DOHH2 (cell line): Measurements from ENCODE around the gene TAF3.

ENCODE experiments used
- H3F3A ChIP-seq: fragments of 200-600 bp; sonication (generic), shearing (Covaris generic); 2 replicates; pipeline ENCODE4 v1.6.0; 2016; ENCODE audit warnings: antibody characterized with exemption, mild to moderate bottlenecking; ENCODE audit not compliant: control insufficient read depth, insufficient read depth
- H3K27ac ChIP-seq: fragments of 200-600 bp; sonication (generic); 2 replicates; pipeline ENCODE4 v1.5.1; 2014; ENCODE audit warnings: low read depth, mild to moderate bottlenecking, low read length, moderate library complexity
- H3K27me3 ChIP-seq: fragments of 200-600 bp; sonication (generic); 2 replicates; pipeline ENCODE4 v1.6.1; 2014; ENCODE audit warnings: mild to moderate bottlenecking, low read length, mixed read lengths; ENCODE audit not compliant: control insufficient read depth
- H3K36me3 ChIP-seq: fragments of 200-600 bp; sonication (generic); 2 replicates; pipeline ENCODE4 v1.6.1; 2014; ENCODE audit warnings: mild to moderate bottlenecking, low read length, moderate library complexity, mixed read lengths; ENCODE audit not compliant: control insufficient read depth
- H3K4me1 ChIP-seq: fragments of 200-600 bp; sonication (generic); 2 replicates; pipeline ENCODE4 v1.6.1; 2014; ENCODE audit warnings: mild to moderate bottlenecking, low read length, mixed read lengths; ENCODE audit not compliant: control insufficient read depth
- H3K4me2 ChIP-seq: fragments of 200-600 bp; sonication (generic); 2 replicates; pipeline ENCODE4 v1.6.0; 2014; ENCODE audit warnings: mild to moderate bottlenecking, low read length, moderate library complexity
- H3K4me3 ChIP-seq: fragments of 200-600 bp; sonication (generic); 2 replicates; pipeline ENCODE4 v1.5.1; 2014; ENCODE audit warnings: mild to moderate bottlenecking, low read length, mixed read lengths
- H3K79me2 ChIP-seq: fragments of 200-600 bp; sonication (generic); 2 replicates; pipeline ENCODE4 v1.6.1; 2014; ENCODE audit warnings: mild to moderate bottlenecking, low read length, mixed read lengths; ENCODE audit not compliant: control insufficient read depth
- H3K9me2 ChIP-seq: fragments of 200-600 bp; sonication (generic); replicated peaks from 2 replicates; pipeline ENCODE4 v1.6.1; 2014; ENCODE audit warnings: mild to moderate bottlenecking, low read length, mixed read lengths; ENCODE audit not compliant: control insufficient read depth
- H3K9me3 ChIP-seq: fragments of 200-600 bp; sonication (generic); 2 replicates; pipeline ENCODE4 v1.6.1; 2014; ENCODE audit warnings: antibody characterized with exemption, low read length, mixed read lengths; ENCODE audit not compliant: control insufficient read depth, insufficient read depth
- H4K20me1 ChIP-seq: fragments of 200-600 bp; sonication (generic); 2 replicates; pipeline ENCODE4 v1.6.0; 2014; ENCODE audit warnings: low read depth, mild to moderate bottlenecking, antibody characterized with exemption, low read length, moderate library complexity; ENCODE audit not compliant: control insufficient read depth, insufficient read depth
- EZH2phosphoT487 ChIP-seq: fragments of 200-600 bp; sonication (generic); IDR thresholded peaks from 2 replicates; pipeline ENCODE4 v1.6.1; 2017; ENCODE audit warnings: borderline replicate concordance, mild to moderate bottlenecking, antibody characterized with exemption, low read length, moderate library complexity, mixed read lengths
- TF ChIP-seq, protein P1 (sequence below): fragments of 200-600 bp; sonication (generic); IDR thresholded peaks from one replicate; pipeline ENCODE4 v1.5.1; 2014; ENCODE audit warnings: antibody characterized with exemption, mild to moderate bottlenecking, low read depth, low read length; ENCODE audit not compliant: poor library complexity, severe bottlenecking

The TAF3 gene

DNA sequence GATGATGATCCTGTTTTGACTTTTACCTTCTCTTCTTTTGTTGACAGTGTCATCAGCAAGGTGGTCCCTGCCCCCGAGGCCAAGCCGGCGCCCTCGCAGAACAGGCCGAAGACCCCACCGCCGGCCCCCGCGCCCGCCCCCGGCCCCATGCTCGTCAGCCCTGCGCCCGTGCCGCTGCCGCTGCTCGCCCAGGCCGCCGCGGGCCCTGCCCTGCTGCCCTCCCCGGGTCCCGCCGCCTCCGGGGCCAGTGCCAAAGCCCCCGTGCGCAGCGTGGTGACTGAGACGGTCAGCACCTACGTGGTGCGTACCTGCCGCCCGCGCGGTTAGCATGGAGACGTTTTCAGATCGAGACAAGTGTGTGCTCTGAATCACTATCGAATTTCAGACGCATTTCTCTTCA, 190.7 kb downstream of the TAF3 start:
- Histone ChIP-seq H4K20me1 (no peaks in the 10 kb centered on the region), H3K36me3 (peaks cover 3% of the 10 kb centered on the region; the same call in 1 of the 2 replicates), H3K4me2 (no peak overlapping the region), H3K27me3 (no peaks in the 10 kb centered on the region), H3K4me3 (no peak overlapping the region), H3K79me2 (no peaks in the 10 kb centered on the region), H3K9me3 (peaks cover 5% of the 10 kb centered on the region; the same call in 1 of the 2 replicates), H3K4me1 (0 out of 2 replicates have a peak, but pooled peaks cover 3% of the 10 kb centered on the region), H3K9me2 (no peaks in the 10 kb centered on the region), H3F3A (no peaks in the 10 kb centered on the region), H3K27ac (no peak overlapping the region)
- TF ChIP-seq EZH2phosphoT487 = no peak
- TF ChIP-seq, protein P1, sequence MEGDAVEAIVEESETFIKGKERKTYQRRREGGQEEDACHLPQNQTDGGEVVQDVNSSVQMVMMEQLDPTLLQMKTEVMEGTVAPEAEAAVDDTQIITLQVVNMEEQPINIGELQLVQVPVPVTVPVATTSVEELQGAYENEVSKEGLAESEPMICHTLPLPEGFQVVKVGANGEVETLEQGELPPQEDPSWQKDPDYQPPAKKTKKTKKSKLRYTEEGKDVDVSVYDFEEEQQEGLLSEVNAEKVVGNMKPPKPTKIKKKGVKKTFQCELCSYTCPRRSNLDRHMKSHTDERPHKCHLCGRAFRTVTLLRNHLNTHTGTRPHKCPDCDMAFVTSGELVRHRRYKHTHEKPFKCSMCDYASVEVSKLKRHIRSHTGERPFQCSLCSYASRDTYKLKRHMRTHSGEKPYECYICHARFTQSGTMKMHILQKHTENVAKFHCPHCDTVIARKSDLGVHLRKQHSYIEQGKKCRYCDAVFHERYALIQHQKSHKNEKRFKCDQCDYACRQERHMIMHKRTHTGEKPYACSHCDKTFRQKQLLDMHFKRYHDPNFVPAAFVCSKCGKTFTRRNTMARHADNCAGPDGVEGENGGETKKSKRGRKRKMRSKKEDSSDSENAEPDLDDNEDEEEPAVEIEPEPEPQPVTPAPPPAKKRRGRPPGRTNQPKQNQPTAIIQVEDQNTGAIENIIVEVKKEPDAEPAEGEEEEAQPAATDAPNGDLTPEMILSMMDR = no peak

DNA sequence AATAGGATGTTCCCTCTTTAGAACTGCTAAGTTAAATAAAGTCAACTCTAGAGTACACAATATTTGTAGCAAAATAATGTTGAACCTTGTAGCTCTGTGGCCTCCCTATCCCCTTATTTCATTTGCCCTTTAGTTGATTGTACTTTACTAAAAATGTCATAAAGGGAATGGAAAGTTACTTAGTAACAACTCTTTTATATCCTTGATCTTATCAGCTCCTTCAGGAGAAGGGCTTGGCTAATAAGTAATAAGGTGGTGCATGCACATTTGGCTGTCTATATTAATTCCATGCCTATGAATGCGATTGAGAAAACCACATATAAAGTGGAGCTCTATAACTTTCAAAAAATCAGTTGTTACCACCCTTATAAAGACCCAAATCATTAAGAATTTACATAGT, 194.7 kb downstream of the TAF3 start:
- Histone ChIP-seq H3K27ac (no peak overlapping the region), H3K4me1 (no peaks in the 10 kb centered on the region), H4K20me1 (no peaks in the 10 kb centered on the region), H3F3A (no peaks in the 10 kb centered on the region), H3K4me3 (no peak overlapping the region), H3K36me3 (peaks cover 5% of the 10 kb centered on the region), H3K9me2 (no peaks in the 10 kb centered on the region), H3K27me3 (no peaks in the 10 kb centered on the region), H3K4me2 (no peak overlapping the region), H3K79me2 (no peaks in the 10 kb centered on the region), H3K9me3 (no peaks in the 10 kb centered on the region)
- TF ChIP-seq, protein P1 = no peak
- no peak for TF ChIP-seq EZH2phosphoT487

DNA sequence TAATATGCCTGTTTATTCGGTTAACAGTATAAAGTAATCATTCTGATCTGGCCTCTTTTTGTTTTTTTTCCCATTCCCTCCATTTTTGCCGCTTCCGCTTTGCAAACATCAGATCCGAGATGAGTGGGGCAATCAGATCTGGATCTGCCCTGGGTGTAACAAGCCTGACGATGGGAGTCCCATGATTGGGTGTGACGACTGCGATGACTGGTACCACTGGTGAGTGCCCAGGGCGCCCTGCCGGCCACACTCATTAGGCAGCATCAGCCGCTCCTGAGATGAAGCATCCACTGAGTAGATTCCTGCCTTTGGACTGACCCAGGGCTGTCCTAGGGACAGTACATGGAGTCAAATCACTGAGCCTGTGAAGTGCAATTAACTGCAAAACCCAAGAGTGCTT, 195.3 kb downstream of the TAF3 start:
- Histone ChIP-seq H3K9me2 (no peaks in the 10 kb centered on the region), H3K4me1 (no peaks in the 10 kb centered on the region), H3K4me2 (no peak overlapping the region), H3K27me3 (no peaks in the 10 kb centered on the region), H3K79me2 (no peaks in the 10 kb centered on the region), H4K20me1 (no peaks in the 10 kb centered on the region), H3K4me3 (no peak overlapping the region), H3K9me3 (no peaks in the 10 kb centered on the region), H3K27ac (no peak overlapping the region), H3F3A (no peaks in the 10 kb centered on the region), H3K36me3 (peaks cover 5% of the 10 kb centered on the region)
- no peak for TF ChIP-seq EZH2phosphoT487
- TF ChIP-seq, protein P1 = no peak
